ENCODE data around the gene FMN1. TPM values are rescaled to one million over a fixed set of nuclear protein-coding genes. Genes with fewer than 3 reads are reported as not detected.
A peak's percentile ranks its signal among the peaks of the same experiment; 100 is the strongest.

The FMN1 gene
- total RNA-seq, 1 experiment from 2014 or later, result 3.9 TPM

- H3K4me1 ChIP-seq (ENCODE audit: control insufficient read depth, insufficient read depth, low read length), result no peaks in the 10 kb centered on the region
- H3K9me3 ChIP-seq (ENCODE audit: control insufficient read depth, insufficient read depth, low read depth, low read length), result no peaks in the 10 kb centered on the region
- TF ChIP-seq POLR2AphosphoS5 (IDR thresholded peaks at IDR 0.05; ENCODE audit: low read depth, low read length), result no peak
- TF ChIP-seq TCF7L2 (IDR thresholded peaks at IDR 0.05; ENCODE audit: low read depth, low read length), result no peak
- TF ChIP-seq REST (IDR thresholded peaks at IDR 0.05; ENCODE audit: insufficient read depth in 1 of 2, low read depth in 2 of 2, low read length in 1 of 2), result no peak
- TF ChIP-seq SIN3A (IDR thresholded peaks at IDR 0.05; ENCODE audit: borderline replicate concordance, insufficient read depth, low read depth, low read length), result no peak
- no peak for TF ChIP-seq CTCF (IDR thresholded peaks at IDR 0.05)
- in situ Hi-C loops (cut with HindIII; ENCODE audit: low pct_unique_long_range_greater_than_20kb, low sequenced_read_pairs) (no loop called here), intact Hi-C loops (cut with micrococcal nuclease; ENCODE audit: unreplicated experiment) (no loop called here)
- H3K27me3 ChIP-seq (ENCODE audit: control insufficient read depth, insufficient read depth, low read length), result 0 out of 2 replicates have a peak, but pooled peaks cover 3% of the 10 kb centered on the region
- BruUV-seq (replicated peaks), result no TSS peak
- no peak overlapping the region for H3K4me3 ChIP-seq (ENCODE audit: low read depth in 2 of 2, low read length in 2 of 2)
- ChIA-PET CTCF (no interaction called here), POLR2A (no interaction called here)
- no peaks in the 10 kb centered on the region for H3K36me3 ChIP-seq (ENCODE audit: control insufficient read depth, insufficient read depth, low read length)
- no peak overlapping the region for H3K27ac ChIP-seq (ENCODE audit: low read length)
- DNase-seq (ENCODE audit: low read depth, low spot score) (no peak), ATAC-seq (no peak)
Measured at GRCh38 chr15:32908135-32908801, 286.2 kb downstream of the FMN1 start.

GRCh38 chr15:32905481-32905880, 289.0 kb downstream of the FMN1 start:
- no peak overlapping the region for H3K27ac ChIP-seq (ENCODE audit: low read length)

More at GRCh38 chr15:32905481-32905880, 289.0 kb downstream of the FMN1 start:
- no peak for TF ChIP-seq CTCF (IDR thresholded peaks at IDR 0.05)
- no peak for TF ChIP-seq SIN3A (IDR thresholded peaks at IDR 0.05; ENCODE audit: borderline replicate concordance, insufficient read depth, low read depth, low read length)
- no peak for TF ChIP-seq POLR2AphosphoS5 (IDR thresholded peaks at IDR 0.05; ENCODE audit: low read depth, low read length)
- no peak for TF ChIP-seq REST (IDR thresholded peaks at IDR 0.05; ENCODE audit: insufficient read depth in 1 of 2, low read depth in 2 of 2, low read length in 1 of 2)
- TF ChIP-seq TCF7L2 (IDR thresholded peaks at IDR 0.05; ENCODE audit: low read depth, low read length), result no peak
- Histone ChIP-seq H3K4me1 (ENCODE audit: control insufficient read depth, insufficient read depth, low read length) (no peaks in the 10 kb centered on the region), H3K36me3 (ENCODE audit: control insufficient read depth, insufficient read depth, low read length) (no peaks in the 10 kb centered on the region), H3K4me3 (ENCODE audit: low read depth in 2 of 2, low read length in 2 of 2) (no peak overlapping the region), H3K9me3 (ENCODE audit: control insufficient read depth, insufficient read depth, low read depth, low read length) (no peaks in the 10 kb centered on the region), H3K27me3 (ENCODE audit: control insufficient read depth, insufficient read depth, low read length) (no peaks in the 10 kb centered on the region)
- CTCF ChIA-PET, result no interaction called here
- intact Hi-C loops (cut with micrococcal nuclease; ENCODE audit: unreplicated experiment), result no loop called here
- DNase-seq (ENCODE audit: low read depth, low spot score), result peak; percentile 4
- POLR2A ChIA-PET, result no interaction called here
- BruUV-seq (replicated peaks), result no TSS peak
- in situ Hi-C loops (cut with HindIII; ENCODE audit: low pct_unique_long_range_greater_than_20kb, low sequenced_read_pairs), result no loop called here
- ATAC-seq, result no peak
